ENCODE measurements around the gene ADM. TPM values are rescaled to one million over a fixed set of nuclear protein-coding genes. Genes with fewer than 3 reads are reported as not detected.
A peak's percentile ranks its signal among the peaks of the same experiment; 100 is the strongest.

Gene ADM
- total and polyA plus RNA-seq, 9 donors, result 8.6 to 23.6 (median 15.1) TPM

DNA sequence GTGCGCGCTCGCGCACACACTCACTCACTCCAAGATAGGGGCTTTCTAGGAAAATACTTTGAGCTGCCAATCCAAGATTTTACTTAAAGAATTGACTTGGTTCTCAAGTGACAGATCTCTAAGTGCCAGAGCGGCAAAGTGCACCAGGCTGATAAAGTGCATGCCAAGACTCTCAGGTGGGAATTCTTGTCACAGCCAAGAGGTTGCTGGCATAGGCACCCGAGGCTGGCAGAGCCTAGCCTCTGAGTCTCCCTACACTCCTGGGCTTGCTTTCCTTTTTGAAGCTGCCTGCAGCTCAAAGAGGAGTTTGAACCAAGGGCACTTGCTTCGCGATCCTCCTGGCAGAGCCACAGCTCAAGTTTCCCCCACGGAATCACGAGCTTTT lies 2.5 kb upstream of the ADM start:
- DNase-seq, result peak; percentile 38
- Histone ChIP-seq H3K9me3 (replicated peaks; ENCODE audit: control insufficient read depth, low read depth, low read length) (no peaks in the 10 kb centered on the region), H3K4me3 (ENCODE audit: low read length) (peak overlapping the region; percentile 65), H3K36me3 (ENCODE audit: control insufficient read depth, insufficient read depth, low read length) (no peaks in the 10 kb centered on the region), H3K4me1 (ENCODE audit: control insufficient read depth, insufficient read depth, low read length) (peaks cover 35% of the 10 kb centered on the region), H3K27me3 (ENCODE audit: control insufficient read depth, insufficient read depth, low read length) (peaks cover 53% of the 10 kb centered on the region), H3K27ac (ENCODE audit: low read length) (peak overlapping the region; percentile 90)
- WGBS (ENCODE audit: insufficient coverage), result 36% methylated on average over 10 of the region's 10 CpGs

DNA sequence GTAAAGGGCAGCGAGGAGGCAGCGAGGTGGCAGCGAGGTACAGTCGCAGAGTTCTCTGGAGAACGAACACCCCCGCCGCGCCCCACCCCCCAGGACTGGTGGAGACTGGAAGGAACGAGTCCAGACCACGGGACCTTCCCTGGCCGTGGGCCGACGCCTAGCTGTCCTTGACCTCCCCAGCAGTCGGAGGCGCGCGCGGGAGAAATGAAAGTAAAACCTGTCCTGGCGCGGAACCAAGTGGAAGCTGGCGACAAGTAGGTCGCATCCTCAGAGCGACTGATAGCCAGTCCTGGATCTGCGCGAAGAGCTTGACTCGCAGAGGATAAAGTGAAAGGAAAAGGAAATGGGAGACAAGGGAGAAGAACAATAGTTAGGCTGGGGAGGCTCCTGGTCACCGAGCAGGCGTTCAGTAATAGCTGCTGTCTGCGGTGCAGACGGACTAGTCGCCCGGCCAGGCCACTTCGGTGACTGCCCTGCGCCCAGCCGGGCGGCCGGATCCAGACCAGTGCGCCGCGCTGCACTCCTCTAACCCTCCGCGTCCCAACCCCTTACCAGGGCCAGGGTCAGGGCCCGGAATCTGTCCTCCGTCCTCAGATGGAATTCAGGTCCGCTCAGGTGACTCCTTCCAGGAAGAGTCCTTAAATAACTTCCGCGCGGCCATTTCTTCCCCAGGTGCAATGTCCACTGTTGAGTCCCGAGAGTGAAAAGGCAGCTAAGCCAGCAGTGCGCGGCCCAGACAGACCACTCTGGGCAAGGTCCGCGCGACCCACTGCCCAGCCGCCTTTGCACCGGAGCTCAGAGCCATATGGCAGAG lies 1.9 kb upstream of the ADM start:
- H3K4me3 ChIP-seq (ENCODE audit: low read length), result peak overlapping the region; percentile 65
- peaks cover 59% of the 10 kb centered on the region for H3K27me3 ChIP-seq (ENCODE audit: control insufficient read depth, insufficient read depth, low read length)
- no peaks in the 10 kb centered on the region for H3K36me3 ChIP-seq (ENCODE audit: control insufficient read depth, insufficient read depth, low read length)
- H3K27ac ChIP-seq (ENCODE audit: low read length), result peak overlapping the region; percentile 90
- H3K4me1 ChIP-seq (ENCODE audit: control insufficient read depth, insufficient read depth, low read length), result peaks cover 39% of the 10 kb centered on the region
- peak; percentile 84 for DNase-seq
- 1% methylated on average over 56 of the region's 56 CpGs for WGBS (ENCODE audit: insufficient coverage)
- no peaks in the 10 kb centered on the region for H3K9me3 ChIP-seq (replicated peaks; ENCODE audit: control insufficient read depth, low read depth, low read length)

DNA sequence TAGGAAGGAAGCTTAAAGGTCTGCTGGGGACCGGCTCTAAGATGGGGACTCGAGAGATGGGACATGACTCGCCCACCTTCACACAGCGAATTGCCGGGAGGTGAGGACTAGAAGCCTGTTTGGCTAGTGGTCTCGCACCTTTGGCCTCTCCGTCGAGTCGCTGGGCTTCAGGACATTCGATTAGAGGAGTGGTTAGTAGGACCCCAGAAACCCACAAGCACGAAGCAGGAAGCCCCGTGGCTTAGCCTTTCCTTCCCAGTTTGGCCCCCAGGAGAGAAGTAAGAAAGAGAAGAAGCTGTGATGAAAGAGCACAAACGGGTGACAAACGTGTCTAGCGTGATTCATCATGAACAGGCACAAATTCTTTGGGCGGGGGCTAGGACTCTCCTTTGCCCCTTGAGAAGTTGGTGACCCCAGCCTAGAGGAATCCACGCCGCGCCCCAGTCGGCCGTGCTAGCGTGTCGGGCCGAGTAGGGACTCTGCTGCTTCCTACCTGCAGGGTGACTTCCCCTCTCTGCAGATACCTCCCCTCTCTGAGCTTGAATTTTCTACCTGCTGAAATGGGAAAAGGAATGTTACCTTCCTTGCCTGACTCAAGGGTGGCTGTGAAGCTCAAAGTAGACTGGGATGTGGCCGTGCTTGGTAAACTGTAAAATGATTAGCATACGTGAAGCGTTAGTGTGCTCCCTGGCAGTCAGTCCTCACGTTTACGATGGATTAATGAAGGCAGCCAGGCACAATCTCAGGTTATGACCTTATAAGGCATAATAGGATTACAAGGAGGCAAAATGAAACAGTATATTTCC lies 1.1 kb upstream of the ADM start:
- H3K36me3 ChIP-seq (ENCODE audit: control insufficient read depth, insufficient read depth, low read length), result no peaks in the 10 kb centered on the region
- no peaks in the 10 kb centered on the region for H3K9me3 ChIP-seq (replicated peaks; ENCODE audit: control insufficient read depth, low read depth, low read length)
- 16% methylated on average over 14 of the region's 29 CpGs for WGBS (ENCODE audit: insufficient coverage)
- peak overlapping the region; percentile 90 for H3K27ac ChIP-seq (ENCODE audit: low read length)
- H3K4me1 ChIP-seq (ENCODE audit: control insufficient read depth, insufficient read depth, low read length), result peaks cover 47% of the 10 kb centered on the region
- peaks cover 66% of the 10 kb centered on the region for H3K27me3 ChIP-seq (ENCODE audit: control insufficient read depth, insufficient read depth, low read length)
- peak overlapping the region; percentile 66 for H3K4me3 ChIP-seq (ENCODE audit: low read length)
- no peak for DNase-seq

DNA sequence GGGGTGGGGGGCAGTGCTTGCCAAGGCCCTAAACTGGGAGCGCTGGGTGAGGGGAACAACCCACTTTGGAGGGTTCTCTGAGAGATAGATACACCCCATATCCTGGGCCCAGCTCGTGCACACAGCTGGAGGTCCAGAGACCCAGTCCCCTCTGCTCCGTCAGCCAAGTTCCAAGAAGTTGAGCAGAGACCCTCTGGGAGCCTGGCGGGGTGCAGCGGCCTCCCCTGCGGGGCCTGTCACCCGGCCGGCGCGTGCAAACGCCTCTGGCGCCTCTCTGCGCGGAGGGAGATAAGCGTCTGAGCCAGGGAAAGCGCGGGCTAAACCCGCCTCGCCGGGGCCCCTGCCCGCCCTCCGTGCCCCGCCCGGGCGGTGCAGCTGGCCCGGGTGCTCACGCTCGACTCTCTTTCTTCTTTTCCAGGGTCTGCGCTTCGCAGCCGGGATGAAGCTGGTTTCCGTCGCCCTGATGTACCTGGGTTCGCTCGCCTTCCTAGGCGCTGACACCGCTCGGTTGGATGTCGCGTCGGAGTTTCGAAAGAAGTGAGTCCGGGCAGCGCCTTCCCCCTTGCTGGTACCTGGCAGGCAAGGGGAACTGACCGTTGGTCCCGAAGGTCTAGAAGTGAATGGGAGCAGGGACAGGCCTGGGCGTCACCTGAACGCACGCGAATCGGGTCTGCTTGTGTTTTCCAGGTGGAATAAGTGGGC lies 540 bp downstream of the ADM start:
- H3K27me3 ChIP-seq (ENCODE audit: control insufficient read depth, insufficient read depth, low read length), result peaks cover 76% of the 10 kb centered on the region
- peak overlapping the region; percentile 66 for H3K4me3 ChIP-seq (ENCODE audit: low read length)
- DNase-seq, result peak; percentile 46
- under 1% methylated on average over 51 of the region's 51 CpGs for WGBS (ENCODE audit: insufficient coverage)
- peaks cover 51% of the 10 kb centered on the region for H3K4me1 ChIP-seq (ENCODE audit: control insufficient read depth, insufficient read depth, low read length)
- H3K36me3 ChIP-seq (ENCODE audit: control insufficient read depth, insufficient read depth, low read length), result no peaks in the 10 kb centered on the region
- no peaks in the 10 kb centered on the region for H3K9me3 ChIP-seq (replicated peaks; ENCODE audit: control insufficient read depth, low read depth, low read length)
- peak overlapping the region; percentile 29 for H3K27ac ChIP-seq (ENCODE audit: low read length)

DNA sequence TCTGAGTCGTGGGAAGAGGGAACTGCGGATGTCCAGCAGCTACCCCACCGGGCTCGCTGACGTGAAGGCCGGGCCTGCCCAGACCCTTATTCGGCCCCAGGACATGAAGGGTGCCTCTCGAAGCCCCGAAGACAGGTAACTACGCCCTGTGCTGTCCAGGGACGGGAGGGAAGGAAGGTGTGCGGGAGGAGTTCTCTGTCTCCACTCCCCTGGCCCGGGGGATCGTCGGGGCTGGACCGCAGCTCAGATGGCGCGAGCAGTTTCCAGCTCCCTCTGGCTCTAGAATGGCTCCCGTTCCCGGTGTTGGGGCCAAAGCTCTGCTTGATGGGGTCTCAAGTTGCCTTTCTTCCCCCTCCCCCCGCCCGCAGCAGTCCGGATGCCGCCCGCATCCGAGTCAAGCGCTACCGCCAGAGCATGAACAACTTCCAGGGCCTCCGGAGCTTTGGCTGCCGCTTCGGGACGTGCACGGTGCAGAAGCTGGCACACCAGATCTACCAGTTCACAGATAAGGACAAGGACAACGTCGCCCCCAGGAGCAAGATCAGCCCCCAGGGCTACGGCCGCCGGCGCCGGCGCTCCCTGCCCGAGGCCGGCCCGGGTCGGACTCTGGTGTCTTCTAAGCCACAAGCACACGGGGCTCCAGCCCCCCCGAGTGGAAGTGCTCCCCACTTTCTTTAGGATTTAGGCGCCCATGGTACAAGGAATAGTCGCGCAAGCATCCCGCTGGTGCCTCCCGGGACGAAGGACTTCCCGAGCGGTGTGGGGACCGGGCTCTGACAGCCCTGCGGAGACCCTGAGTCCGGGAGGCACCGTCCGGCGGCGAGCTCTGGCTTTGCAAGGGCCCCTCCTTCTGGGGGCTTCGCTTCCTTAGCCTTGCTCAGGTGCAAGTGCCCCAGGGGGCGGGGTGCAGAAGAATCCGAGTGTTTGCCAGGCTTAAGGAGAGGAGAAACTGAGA lies 1.4 kb downstream of the ADM start:
- peaks cover 51% of the 10 kb centered on the region for H3K4me1 ChIP-seq (ENCODE audit: control insufficient read depth, insufficient read depth, low read length)
- 1% methylated on average over 49 of the region's 65 CpGs for WGBS (ENCODE audit: insufficient coverage)
- H3K36me3 ChIP-seq (ENCODE audit: control insufficient read depth, insufficient read depth, low read length), result no peaks in the 10 kb centered on the region
- H3K9me3 ChIP-seq (replicated peaks; ENCODE audit: control insufficient read depth, low read depth, low read length), result no peaks in the 10 kb centered on the region
- peak overlapping the region; percentile 29 for H3K27ac ChIP-seq (ENCODE audit: low read length)
- DNase-seq, result peak; percentile 46
- H3K4me3 ChIP-seq (ENCODE audit: low read length), result peak overlapping the region; percentile 66
- peaks cover 76% of the 10 kb centered on the region for H3K27me3 ChIP-seq (ENCODE audit: control insufficient read depth, insufficient read depth, low read length)

DNA sequence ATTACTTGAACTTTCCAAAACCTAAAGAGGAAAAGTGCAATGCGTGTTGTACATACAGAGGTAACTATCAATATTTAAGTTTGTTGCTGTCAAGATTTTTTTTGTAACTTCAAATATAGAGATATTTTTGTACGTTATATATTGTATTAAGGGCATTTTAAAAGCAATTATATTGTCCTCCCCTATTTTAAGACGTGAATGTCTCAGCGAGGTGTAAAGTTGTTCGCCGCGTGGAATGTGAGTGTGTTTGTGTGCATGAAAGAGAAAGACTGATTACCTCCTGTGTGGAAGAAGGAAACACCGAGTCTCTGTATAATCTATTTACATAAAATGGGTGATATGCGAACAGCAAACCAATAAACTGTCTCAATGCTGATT lies 2.1 kb downstream of the ADM start:
- Histone ChIP-seq H3K27me3 (ENCODE audit: control insufficient read depth, insufficient read depth, low read length) (peaks cover 76% of the 10 kb centered on the region), H3K36me3 (ENCODE audit: control insufficient read depth, insufficient read depth, low read length) (no peaks in the 10 kb centered on the region), H3K27ac (ENCODE audit: low read length) (peak overlapping the region; percentile 74), H3K9me3 (replicated peaks; ENCODE audit: control insufficient read depth, low read depth, low read length) (no peaks in the 10 kb centered on the region), H3K4me3 (ENCODE audit: low read length) (peak overlapping the region; percentile 66), H3K4me1 (ENCODE audit: control insufficient read depth, insufficient read depth, low read length) (peaks cover 51% of the 10 kb centered on the region)
- DNase-seq, result no peak
- WGBS (ENCODE audit: insufficient coverage), result 10% methylated on average over 2 of the region's 9 CpGs

DNA sequence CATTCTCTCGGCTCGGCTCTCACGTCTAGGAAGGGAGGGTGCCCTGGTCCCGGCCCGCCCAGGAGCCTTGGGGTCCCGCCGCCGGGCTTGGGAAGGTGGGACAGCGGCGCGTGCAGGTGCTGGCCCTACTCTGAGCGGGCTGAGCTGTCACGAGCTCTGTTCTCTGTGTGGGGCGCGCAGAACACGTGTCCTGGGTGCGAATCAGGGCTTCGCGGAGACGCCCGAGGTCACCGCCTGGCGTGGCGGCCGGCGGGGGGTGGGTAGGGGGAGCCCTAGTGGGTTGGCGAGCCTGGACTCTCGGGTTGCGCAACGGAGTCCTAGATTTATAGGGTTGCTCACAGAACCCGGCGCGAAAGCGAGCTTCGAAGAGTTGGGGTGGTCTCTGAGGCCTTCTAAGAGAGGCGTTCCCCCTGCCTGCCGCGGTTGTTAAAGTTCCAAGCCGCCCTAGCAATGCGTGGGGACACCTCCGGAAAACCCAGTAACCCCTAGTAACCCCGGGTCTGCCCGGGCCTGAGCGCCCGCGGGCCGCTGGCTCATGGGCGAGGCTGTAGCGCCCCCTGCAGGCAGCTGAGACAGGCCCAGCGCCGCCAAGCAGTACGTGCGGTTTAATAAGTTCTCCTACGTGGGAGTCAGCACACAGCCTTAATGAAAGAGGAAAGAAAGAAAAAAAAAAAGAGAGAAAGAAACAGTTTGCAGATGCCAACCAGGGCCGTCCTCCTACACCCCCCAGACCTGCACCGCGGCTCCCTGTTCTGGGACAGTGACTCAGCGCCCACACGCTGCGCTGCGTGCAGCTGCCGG lies 2.7 kb downstream of the ADM start:
- 1% methylated on average over 61 of the region's 62 CpGs for WGBS (ENCODE audit: insufficient coverage)
- peak overlapping the region; percentile 74 for H3K27ac ChIP-seq (ENCODE audit: low read length)
- H3K4me1 ChIP-seq (ENCODE audit: control insufficient read depth, insufficient read depth, low read length), result peaks cover 46% of the 10 kb centered on the region
- H3K36me3 ChIP-seq (ENCODE audit: control insufficient read depth, insufficient read depth, low read length), result no peaks in the 10 kb centered on the region
- no peaks in the 10 kb centered on the region for H3K9me3 ChIP-seq (replicated peaks; ENCODE audit: control insufficient read depth, low read depth, low read length)
- peak overlapping the region; percentile 66 for H3K4me3 ChIP-seq (ENCODE audit: low read length)
- H3K27me3 ChIP-seq (ENCODE audit: control insufficient read depth, insufficient read depth, low read length), result peaks cover 70% of the 10 kb centered on the region
- DNase-seq, result peak; percentile 92

DNA sequence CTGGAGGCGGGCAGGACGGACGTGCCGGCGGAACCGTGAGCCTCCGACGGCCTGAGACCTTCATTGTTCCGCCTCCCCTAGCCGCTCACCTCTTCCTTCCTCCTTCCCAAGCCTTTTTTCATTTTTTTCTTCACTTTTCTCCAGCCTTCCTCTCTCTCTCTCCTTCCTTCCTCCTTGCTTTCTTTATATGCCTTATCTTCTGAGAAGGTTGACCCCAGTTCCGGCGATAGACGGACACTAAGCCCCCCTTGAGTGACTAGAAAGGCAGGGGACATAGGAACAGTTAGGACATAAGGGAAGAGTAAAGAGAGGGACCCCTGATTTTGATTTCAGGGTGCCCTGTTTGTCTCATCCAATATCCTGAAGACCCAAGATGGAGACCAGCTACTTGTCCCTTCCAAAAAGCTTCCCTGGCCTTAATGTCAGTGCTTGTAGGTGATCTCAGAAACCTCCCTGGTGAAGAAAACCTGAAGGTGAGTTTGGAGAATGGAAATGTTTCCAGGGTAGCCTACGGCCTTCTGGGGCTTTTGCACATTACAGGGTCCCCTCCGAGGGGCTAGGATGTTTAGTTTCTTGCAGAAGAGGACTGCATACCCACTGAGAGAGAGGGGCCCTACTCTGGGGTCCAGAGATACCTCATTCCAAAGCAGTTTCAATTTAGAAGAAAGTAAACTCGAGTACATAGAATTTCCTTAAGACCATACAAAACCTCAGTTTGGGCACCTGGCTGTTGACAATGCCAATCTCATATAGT lies 3.5 kb downstream of the ADM start:
- peak overlapping the region; percentile 66 for H3K4me3 ChIP-seq (ENCODE audit: low read length)
- 2% methylated on average over 10 of the region's 16 CpGs for WGBS (ENCODE audit: insufficient coverage)
- H3K27ac ChIP-seq (ENCODE audit: low read length), result peak overlapping the region; percentile 74
- no peaks in the 10 kb centered on the region for H3K9me3 ChIP-seq (replicated peaks; ENCODE audit: control insufficient read depth, low read depth, low read length)
- no peak for DNase-seq
- peaks cover 65% of the 10 kb centered on the region for H3K27me3 ChIP-seq (ENCODE audit: control insufficient read depth, insufficient read depth, low read length)
- no peaks in the 10 kb centered on the region for H3K36me3 ChIP-seq (ENCODE audit: control insufficient read depth, insufficient read depth, low read length)
- H3K4me1 ChIP-seq (ENCODE audit: control insufficient read depth, insufficient read depth, low read length), result peaks cover 44% of the 10 kb centered on the region
